HG03571 (cell line): ENCODE results near the gene HOPX.
"Not testable (repeated sequence)": the region's sequence is repeated elsewhere in the genome, so short reads cannot be mapped to it uniquely, and the experiment has no call there.

Experiments
- ATAC-seq: cut with Tn5 transposase; IDR thresholded peaks from one replicate; pipeline ENCODE4 v1.9.1; 2021; ENCODE audit not compliant: unreplicated experiment

The HOPX gene

GRCh38 chr4:56655627-56656345, 25.3 kb downstream of the HOPX start:
- ATAC-seq: no peak

- ATAC-seq: no peak
Measured at GRCh38 chr4:56655209-56655626, 25.9 kb downstream of the HOPX start.

GRCh38 chr4:56654238-56654632, 26.9 kb downstream of the HOPX start:
- ATAC-seq: no peak

- ATAC-seq: no peak
Measured at GRCh38 chr4:56653461-56654237, 27.4 kb downstream of the HOPX start.

- ATAC-seq: no peak
Measured at GRCh38 chr4:56652196-56652595, 28.9 kb downstream of the HOPX start.

GRCh38 chr4:56651056-56651350, 30.1 kb downstream of the HOPX start:
- ATAC-seq: no peak

GRCh38 chr4:56650262-56651055, 30.6 kb downstream of the HOPX start:
- ATAC-seq: no peak

GRCh38 chr4:56649445-56650261, 31.4 kb downstream of the HOPX start:
- ATAC-seq: no peak

GRCh38 chr4:56648824-56649151, 32.3 kb downstream of the HOPX start:
- ATAC-seq: no peak

GRCh38 chr4:56648021-56648823, 32.9 kb downstream of the HOPX start:
- no peak for ATAC-seq

GRCh38 chr4:56646341-56646740, 34.8 kb downstream of the HOPX start:
- no peak for ATAC-seq

- ATAC-seq: no peak
Measured at GRCh38 chr4:56643596-56643995, 37.5 kb downstream of the HOPX start.

- ATAC-seq: no peak
Measured at GRCh38 chr4:56641494-56642051, 39.5 kb downstream of the HOPX start.

GRCh38 chr4:56640621-56641493, 40.2 kb downstream of the HOPX start:
- no peak for ATAC-seq

- ATAC-seq: no peak
Measured at GRCh38 chr4:56637791-56638190, 43.3 kb downstream of the HOPX start.

- no peak for ATAC-seq
Measured at GRCh38 chr4:56637154-56637553, 43.9 kb downstream of the HOPX start.

GRCh38 chr4:56634954-56635353, 46.1 kb downstream of the HOPX start:
- ATAC-seq: not testable (repeated sequence)

GRCh38 chr4:56633486-56633885, 47.6 kb downstream of the HOPX start:
- no peak for ATAC-seq
